Activated CD4-positive, alpha-beta T cell treated with anti-CD3 and anti-CD28 coated beads, Interleukin-2, amount 50 U/mL, for 48 hours (primary cell): ENCODE measurements around the gene ME3.
"Not testable (repeated sequence)": the region's sequence is repeated elsewhere in the genome, so short reads cannot be mapped to it uniquely, and the experiment has no call there.

ENCODE experiments used
- DNase-seq, 2 experiments: peaks; one replicate each; pipeline ENCODE4 v3.0.0-alpha.2; 2020

The ME3 gene

DNA sequence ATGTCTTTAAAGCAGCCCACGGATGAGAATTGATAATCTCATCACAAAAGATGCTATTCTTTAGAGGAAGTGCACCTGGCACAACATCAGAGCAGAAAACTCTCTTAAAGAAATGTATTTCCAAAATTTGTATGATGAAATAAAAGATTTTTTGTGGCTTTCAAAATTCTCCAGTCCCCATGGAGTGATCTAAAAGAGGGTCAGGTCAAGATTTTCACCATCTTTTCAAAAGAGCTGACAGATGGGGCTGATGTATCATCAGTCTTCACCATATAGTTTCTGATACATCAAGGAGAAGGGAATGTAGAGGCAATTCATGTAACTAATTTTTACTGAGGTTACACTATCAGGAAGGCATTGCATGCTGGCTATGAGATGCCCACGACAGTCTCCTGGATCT lies 11.7 kb downstream of the ME3 start:
- no peak for DNase-seq

DNA sequence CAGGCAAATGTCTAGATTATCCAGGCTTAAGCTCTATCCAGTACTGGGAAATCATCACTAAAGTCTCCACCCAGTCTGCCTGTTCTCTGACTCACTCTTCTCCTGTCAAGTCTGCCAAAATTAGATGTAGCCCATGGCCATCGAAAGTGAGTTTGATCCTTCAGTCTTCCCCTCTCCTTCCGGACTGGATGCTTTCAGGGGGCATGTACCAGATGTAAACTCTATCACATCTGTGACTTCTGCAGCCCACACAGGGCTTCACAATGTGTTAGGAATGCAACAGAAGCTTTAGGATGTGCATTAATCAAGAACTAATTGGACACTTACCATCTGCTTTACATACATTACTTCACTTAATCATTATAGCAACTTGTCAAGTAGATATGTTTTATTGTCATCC lies 12.3 kb downstream of the ME3 start:
- no peak for DNase-seq

DNA sequence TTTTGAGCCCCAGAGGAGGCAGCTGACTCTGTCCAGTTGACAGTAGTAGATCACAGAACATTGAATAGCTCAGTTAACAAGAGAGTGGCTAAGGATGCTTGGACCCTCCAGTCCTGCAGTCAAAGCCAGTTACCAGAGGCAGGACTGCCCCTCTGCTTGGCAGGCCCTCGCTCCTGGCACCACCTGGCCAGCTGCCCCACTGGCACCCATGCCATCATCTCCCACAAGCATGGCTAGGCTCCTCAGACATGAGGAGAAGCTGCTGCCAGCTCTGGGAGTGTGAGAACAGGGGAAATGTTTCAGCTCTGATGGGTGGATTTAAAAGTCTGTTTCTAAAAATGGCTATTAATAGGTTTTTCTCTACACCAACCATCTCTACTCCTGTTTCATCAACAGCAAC lies 13.9 kb downstream of the ME3 start:
- DNase-seq = no peak

DNA sequence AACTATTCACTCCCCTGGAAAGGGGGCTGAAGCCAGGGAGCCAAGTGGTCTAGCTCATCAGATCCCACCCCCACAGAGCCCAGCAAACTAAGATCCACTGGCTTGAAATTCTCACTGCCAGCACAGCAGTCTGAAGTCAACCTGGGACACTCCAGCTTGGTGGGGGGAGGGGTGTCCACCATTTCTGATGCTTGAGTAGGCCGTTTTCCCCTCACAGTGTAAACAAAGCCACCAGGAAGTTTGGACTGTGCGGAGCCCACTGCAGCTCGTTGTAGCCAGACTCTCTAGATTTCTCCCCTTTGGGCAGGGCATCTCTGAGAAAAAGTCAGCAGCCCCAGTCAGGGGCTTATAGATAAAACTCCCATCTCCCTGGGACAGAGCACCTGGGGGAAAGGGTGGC lies 27.2 kb downstream of the ME3 start:
- not testable (repeated sequence) for DNase-seq

DNA sequence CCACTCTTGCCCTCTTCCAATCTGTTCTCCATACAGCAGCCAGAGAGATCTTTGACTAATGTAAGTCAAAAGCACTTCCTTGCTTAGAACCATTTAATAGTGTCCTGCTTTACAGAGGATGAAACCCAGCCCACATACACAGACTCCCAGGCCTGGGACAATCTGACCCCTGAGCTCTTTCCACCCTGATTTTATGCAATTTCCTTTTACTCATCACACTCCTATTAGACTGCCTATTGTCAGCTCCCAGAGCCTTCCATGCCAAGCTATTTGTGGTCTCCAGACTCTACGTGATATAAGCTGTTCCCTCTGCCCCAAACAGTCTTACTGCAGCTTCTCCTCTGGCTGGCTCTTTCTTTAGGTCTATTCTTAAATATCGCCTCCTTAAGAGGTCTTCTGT lies 28.1 kb downstream of the ME3 start:
- DNase-seq = no peak

DNA sequence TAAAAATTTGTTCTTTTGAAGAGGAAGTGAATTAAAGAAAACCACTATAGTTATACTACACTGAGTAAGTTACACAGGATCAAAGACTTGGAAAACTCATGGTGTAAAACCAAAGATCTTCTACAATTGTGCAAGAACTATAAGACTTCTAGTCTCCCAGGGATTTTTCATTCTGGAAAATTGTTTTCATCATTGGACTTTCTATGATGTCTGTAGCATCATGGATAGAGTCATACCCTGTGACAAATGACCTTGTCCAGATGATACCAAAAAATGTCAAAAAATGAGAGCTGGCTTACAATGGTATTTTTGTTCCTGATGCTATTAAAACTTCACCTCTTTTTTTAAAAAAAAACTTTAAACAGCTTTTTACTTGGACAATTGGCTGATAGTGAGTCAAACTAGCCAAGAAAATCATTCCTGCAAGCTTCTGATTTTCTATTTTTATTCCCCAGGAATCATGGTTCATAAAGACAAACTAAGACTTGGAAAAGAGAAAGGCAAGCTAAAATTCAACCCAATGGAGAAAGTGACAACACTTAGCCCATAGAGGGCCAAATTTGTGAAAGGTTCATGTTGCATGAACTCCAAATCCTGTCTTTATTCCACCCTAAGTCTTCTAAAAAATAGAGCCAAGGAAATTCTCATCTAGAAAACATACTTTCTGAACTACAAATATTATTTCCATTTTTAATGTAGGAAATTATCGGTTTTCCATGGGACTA lies 30.7 kb downstream of the ME3 start:
- DNase-seq = no peak

DNA sequence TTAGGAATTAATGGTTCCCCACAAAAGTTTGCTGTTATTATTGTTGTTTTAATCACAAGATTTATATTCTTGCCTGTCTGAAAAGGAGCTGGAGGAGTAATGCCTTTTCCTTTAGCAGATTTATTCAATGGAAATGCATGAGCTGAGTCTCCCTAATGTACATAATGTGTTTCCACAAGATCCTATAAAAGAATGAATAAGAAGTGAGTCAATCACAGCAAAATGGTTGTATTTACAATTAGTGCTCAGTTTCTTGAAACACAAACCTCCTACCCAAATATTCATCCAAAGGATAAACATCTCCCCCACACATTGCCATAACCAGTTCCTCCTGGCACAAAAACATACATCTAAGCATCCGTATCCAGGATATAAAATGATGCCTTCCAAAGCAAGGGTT lies 33.3 kb downstream of the ME3 start:
- no peak for DNase-seq

DNA sequence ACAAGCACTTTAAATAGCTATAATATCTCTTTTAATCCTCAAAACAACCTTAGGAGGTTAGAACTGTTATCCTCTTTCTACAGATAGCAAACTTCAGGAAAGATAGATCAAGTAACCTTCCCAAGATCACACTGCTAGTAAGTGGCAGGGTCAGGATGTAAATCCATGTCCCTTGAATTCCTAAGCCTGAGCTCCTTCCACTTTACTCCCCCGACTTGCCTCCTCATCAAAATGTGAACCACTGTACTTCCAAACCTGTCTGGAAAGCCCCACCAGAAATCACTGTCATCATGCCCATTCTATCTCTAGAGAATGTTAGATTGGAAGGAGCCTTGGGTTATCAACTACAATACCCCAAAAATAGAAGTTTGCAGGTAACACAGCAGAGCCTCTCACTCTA lies 33.7 kb downstream of the ME3 start:
- no peak for DNase-seq

DNA sequence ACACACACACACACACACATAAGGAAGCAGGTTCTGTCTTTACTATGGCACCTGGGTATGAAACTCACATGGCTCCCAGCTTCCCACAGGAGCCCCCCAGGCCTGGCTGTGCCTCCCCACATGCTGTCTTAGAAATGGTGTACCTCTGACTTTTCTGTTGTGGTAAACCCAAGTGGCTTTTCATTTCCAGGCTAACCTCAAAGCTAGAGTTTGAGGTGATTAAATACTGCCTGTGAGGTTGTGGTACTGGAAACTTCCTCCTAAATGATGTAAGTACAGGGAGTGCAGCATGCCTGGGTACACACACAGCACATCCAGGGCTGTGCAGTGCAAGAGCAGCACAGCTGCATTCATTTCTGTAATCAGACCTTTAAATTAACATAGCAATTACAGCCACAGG lies 34.4 kb downstream of the ME3 start:
- peak in 1 of 2 experiments; percentile 8 for DNase-seq

DNA sequence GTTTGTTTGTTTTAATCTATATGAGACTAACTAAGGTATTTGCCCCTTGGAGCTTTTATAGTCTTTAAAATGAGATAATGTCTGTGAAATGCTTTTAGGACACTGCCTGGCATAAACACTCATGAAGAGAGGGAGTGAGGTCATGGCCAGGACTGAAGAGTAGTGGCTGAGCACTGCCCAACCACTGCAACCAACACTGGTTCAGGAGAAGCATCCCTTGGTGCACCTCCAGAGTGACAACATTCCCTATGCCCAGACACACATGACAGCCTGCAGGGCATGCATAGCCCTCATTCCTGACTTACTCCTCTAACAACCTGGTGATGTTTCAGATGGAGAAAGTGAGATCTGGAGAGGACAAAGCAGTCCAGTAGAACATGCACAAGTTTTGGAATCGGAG lies 36.1 kb downstream of the ME3 start:
- no peak for DNase-seq

DNA sequence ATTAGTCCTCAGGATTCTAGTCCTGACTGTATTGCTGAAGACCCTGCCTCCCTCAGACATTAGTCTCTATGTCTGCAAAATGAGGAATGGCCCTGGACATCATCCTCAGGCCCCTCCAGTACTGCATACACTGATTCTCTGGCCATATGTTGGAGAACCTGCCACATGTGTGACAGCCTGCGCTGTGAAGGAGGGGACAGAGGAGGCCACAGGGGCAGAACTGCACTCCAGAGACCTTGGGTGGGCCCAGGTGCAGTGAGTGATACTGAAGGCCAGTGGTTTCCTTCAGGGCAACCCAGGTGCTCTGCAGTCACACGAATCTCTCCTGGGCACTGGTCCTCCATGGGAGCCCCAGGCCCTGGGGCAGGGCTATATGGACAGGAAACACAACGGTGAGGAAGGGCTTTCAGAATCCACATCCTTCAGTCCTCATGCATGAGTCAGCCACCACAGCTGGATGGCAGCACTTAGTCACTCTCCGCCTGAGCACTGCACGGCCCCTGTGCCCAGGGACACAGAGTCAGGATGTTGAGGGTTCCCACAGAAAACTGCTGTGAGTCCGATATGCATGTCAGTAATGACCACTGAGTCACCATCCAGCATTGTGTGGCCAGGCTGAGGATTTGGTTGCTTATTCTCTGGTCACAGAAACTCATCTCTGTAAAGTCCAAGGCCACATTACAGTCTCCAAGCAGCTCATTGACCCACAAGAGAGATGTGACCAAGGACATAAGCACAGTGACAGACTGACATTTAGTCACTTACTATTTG lies 39.7 kb downstream of the ME3 start:
- peak; percentile 52 to 69 for DNase-seq

DNA sequence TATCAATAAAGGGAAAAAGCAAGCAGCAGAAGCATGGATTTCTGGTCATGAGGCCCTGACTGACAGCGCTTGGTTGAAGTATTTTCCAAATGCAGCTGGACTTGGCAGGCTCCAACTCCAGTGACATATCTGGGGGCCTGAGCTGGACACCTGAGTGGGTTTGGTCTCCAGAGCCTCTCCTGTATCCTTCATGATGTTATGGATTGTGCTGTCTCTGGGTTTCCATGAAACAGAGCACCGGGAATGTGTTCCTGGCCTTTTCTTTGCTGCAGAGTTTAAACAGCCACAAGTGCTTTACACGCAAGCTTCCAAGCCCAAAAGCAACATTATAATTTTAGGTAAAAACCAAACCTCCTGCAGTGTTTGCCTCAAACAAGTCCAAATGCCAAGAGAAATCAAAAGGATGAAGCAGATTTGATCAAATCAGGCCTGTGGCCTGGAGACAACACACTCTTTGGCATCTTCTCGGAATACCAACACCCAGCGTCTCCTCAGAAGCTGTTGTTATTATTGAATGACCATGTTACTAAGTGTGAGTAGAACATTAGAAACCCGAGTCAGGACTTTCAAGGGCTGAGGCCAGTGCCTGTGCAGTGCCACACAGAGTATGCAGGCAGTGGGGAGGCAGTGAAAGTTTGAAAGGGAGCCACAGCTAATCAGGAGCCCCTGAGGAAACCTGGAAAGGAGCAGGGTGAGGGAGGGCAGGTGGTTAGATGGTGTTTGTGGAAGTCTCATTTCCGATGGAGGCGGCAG lies 42.0 kb downstream of the ME3 start:
- no peak for DNase-seq

DNA sequence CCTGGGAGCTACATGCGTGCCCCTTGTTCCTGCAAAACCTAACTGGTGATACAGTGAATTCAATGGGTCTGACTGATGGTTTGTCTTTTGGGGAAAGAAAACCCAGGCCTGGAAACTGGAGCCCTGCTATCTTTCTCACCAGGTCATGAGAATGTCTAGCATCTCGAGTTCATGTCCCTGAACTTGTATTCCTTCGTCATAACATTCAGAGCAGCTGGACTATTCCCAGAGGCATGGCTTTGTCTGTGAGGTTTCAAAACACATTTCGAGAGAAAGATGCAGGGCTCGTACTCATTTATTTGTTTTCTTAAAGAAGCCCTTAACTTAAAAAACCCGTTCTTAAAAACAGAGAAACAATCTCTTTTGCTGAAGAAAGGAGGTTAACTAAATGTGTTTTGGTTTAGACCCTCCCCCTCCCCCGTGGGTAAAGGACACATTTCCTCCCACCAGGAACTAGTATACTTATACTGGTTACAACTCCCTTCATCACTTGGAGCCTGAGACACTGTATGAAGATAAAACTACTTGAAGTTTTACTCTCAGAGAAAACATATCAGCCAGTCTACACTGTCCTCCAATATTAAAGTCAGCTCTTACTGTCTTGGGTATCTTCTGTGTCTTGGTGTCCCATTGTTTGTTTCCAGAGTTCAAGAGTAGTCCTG lies 43.2 kb downstream of the ME3 start:
- no peak for DNase-seq

DNA sequence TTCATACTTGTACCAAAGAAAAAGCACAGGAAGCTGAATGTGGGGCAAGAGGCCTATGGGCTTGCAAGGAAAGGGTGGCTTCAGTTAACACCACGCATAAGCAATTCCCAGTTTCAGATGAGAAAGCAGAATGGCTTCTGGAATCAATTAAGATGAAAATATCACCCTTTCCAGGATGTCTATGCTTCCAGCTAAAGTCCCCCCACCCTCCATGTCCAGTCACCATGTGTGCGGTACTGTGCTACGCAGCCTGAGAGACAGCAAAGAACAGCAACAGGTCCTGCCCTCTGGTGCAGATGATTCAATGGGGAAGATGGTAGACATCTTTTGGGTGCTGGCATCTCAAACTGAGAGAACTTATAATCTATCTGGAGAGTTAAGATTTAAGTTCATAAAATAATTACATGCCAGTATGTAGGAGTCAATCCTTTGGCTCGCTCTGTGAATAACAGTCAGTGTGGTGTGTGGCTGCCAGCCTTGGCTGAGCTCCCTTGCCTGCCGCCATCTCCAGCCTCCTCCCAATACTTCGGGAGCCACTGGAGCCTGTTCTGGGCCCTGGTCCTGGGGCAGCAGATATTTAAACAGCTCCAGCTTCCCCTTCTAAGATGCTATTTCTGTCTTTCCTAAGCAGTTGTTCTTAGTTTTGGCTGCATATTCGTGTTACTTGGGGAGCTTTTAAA lies 44.5 kb downstream of the ME3 start:
- DNase-seq = no peak

DNA sequence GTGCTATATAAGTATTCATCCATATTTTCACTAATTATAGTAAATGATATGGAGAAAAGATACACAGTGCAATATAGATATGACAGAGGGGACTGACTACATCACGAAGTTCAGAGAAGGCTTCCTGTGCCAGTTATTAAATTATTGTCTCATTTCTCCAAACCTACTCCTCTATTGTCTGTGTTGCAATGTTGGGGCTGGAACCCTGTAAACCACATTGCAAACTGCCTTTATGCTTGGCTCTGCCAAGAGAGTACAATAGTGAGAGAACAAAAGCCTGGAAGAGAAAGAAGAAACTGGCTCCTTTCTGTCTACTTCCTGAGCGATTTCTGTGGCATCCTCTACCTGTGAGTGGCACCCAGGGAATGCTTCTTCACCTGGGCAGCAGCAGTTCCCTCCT lies 46.4 kb downstream of the ME3 start:
- DNase-seq = no peak

DNA sequence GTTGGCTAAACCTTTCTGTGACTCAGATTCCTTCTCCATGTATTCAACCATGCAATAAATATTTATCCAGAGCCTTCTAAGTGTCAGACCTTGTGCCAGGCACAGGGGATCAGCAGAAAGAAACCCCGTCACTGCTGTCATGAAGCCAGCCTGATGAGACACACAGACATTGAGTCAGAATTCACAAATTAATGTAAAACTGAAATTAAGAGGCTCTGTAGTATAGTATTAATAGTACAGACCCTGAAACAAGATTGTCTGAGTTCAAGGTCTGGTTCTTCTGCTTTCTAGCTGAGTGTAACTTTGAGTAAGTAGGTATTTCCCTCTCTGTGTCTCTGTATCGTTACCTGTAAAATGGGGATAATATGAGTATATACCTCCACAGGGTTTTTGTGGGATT lies 46.9 kb downstream of the ME3 start:
- no peak for DNase-seq

DNA sequence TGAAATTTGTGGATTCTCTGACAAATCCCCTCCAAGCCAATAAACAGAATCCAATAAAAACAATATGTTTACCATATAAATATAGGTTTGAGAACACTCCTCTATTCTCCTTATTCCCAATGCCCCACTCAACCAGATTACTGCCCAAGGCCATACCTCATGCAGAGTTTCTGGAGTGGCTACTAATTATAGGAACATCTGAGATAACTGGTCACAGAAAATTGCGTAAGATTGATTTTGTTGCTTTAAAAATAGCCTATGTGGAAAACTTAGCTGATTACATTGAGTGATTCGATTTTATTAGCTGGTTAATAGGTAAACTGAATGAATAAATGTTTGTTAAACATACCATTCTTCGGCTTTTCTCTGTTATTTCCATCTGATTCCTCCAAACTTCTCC lies 48.0 kb downstream of the ME3 start:
- no peak for DNase-seq

DNA sequence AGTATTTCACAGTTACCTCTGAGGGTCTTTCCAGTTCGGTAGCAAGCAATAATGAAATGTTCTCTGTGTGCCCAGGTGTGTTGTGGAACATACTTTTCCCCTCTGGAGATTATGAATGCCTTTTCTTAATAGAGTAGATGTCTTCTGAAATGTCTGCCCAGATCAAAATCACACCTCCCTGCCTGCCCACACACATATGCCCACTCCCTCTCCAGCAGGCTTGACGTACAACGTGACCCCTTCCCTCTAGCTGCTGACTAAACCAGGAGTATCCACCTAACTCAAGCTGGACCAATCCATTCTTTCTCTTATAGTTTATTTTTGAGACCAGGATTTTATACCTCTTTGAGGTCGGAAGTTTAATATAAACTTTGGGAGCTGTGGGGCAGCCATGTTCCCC lies 48.7 kb downstream of the ME3 start:
- no peak for DNase-seq

DNA sequence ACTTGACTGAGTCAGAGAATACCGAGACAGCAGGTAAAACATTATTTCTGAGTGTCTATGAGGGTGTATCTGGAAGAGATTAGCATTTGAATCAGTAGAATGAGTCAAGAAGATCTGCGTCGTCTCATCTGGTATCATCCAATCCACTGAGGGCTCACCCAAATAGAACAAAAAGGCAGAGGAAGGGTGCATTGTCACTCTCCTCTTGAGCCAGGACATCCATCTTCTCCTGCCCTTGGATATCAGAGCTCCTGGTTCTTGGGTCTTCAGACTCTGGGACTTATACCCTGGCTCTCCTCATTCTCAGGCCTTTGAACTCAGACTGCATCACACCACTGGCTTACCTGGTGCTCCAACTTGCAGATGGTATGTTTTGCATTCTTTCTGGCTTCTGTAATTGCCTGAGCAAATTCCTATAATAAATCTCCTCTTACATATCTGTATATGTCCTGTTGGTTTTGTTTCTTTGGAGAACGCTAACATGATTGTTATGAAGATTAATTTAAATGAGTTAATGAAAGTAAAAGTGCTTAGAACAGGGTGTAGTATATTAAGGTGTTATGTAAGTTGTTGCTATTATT lies 49.3 kb downstream of the ME3 start:
- DNase-seq = no peak

DNA sequence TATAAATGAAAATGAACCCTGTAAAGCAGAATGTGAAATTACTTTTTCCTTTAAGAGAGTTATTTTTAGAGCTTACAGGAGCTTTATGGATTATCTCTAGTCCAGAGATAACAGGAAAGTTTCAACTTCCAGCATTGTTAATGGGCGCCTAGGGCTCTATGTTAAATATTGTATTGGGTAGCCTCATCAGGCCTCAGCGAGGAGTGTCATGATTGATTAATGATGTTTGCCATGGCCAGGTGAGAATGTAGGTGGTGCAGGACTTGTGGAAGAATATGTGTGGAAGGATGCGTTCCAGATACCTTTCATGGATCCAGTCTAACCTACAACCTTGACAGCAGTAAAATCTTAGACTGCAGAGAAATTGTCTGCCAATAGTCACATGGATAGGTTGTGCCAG lies 50.6 kb downstream of the ME3 start:
- no peak for DNase-seq

DNA sequence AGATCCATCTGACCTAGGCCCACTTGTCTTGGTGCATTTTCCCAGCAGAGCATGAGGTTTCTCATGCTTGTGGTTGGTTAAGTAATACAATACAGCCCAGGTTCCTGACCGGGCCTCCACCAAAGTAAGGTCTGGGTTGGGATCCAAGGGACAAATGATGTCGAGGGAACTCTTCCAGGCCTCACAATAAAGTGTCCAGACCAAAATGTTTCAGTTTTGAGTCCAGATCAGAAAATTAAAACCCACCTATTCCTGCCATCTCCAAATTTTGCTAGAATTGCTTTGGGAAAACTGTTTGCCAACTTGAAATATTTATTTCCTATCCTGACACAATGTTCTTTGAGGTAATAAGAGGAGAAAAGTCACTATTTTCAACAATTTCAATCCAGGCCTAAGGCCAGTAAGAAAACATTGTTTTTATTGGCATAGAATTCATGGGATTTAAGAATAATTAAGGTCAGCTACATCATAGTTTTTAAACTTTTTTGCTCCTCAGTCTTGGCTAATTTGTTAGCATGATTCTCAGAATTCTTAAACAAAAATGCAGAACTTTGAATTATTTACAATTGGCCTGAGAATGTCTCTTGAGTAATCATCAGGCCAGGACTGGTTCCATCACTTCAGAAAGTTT lies 51.4 kb downstream of the ME3 start:
- DNase-seq = no peak

DNA sequence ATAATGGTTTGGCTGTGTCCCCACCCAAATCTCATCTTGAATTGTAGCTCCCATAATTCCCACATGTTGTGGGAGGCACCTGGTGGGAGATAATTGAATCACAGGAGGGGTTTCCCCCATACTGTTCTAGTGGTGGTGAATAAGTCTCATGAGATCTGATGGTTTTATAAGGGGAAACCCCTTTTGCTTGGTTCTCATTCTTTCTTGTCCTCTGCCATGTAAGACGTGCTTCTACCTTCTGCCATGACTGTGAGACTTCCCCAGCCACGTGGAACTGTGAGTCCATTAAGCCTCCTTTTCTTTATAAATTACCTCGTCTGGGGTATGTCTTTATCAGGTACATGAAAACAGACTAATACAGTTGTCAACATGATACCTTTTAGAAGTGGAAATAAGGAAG lies 53.0 kb downstream of the ME3 start:
- not testable (repeated sequence) for DNase-seq
